ENCODE results near the gene NUDT14.

The NUDT14 gene

GRCh38 chr14:105211758-105212089 is 30.6 kb upstream of the NUDT14 start:
- DNase-seq = no peak

- no peak for DNase-seq
Observed at GRCh38 chr14:105211086-105211757, 30.1 kb upstream of the NUDT14 start.

- DNase-seq = no peak
Observed at GRCh38 chr14:105210266-105211025, 29.3 kb upstream of the NUDT14 start.

GRCh38 chr14:105209646-105210045 is 28.5 kb upstream of the NUDT14 start:
- DNase-seq = no peak

- no peak for DNase-seq
Observed at GRCh38 chr14:105209091-105209490, 28.0 kb upstream of the NUDT14 start.

- DNase-seq = no peak
Observed at GRCh38 chr14:105208738-105209075, 27.6 kb upstream of the NUDT14 start.

- no peak for DNase-seq
Observed at GRCh38 chr14:105207996-105208737, 27.1 kb upstream of the NUDT14 start.

GRCh38 chr14:105207460-105207901 is 26.4 kb upstream of the NUDT14 start:
- DNase-seq = no peak

GRCh38 chr14:105206873-105207272 is 25.8 kb upstream of the NUDT14 start:
- DNase-seq = no peak

GRCh38 chr14:105205673-105206208 is 24.6 kb upstream of the NUDT14 start:
- no peak for DNase-seq

- DNase-seq = no peak
Observed at GRCh38 chr14:105204931-105205672, 24.0 kb upstream of the NUDT14 start.

- DNase-seq = no peak
Observed at GRCh38 chr14:105204206-105204930, 23.3 kb upstream of the NUDT14 start.

- DNase-seq = no peak
Observed at GRCh38 chr14:105203701-105204100, 22.6 kb upstream of the NUDT14 start.

- DNase-seq = peak in 1 of 2 experiments; percentile 21
Observed at GRCh38 chr14:105203057-105203531, 22.0 kb upstream of the NUDT14 start.

- DNase-seq = no peak
Observed at GRCh38 chr14:105201925-105202513, 20.9 kb upstream of the NUDT14 start.

- no peak for DNase-seq
Observed at GRCh38 chr14:105201156-105201924, 20.2 kb upstream of the NUDT14 start.

- DNase-seq = no peak
Observed at GRCh38 chr14:105200641-105201040, 19.5 kb upstream of the NUDT14 start.

- no peak for DNase-seq
Observed at GRCh38 chr14:105200074-105200473, 19.0 kb upstream of the NUDT14 start.

- DNase-seq = no peak
Observed at GRCh38 chr14:105199093-105199492, 18.0 kb upstream of the NUDT14 start.

- DNase-seq = no peak
Observed at GRCh38 chr14:105198588-105198987, 17.5 kb upstream of the NUDT14 start.

GRCh38 chr14:105197211-105197641 is 16.1 kb upstream of the NUDT14 start:
- no peak for DNase-seq

Data from cerebellar nuclear complex (tissue), 1 donor.